AG09319 (cell line): ENCODE results near the gene DUOX2.
"Not testable (repeated sequence)": the region's sequence is repeated elsewhere in the genome, so short reads cannot be mapped to it uniquely, and the experiment has no call there.

Experiments
- DNase-seq: peaks from one replicate; pipeline ENCODE4 v3.0.0-alpha.2; 2010; ENCODE audit warnings: low read depth; ENCODE audit errors: extremely low read depth
- TF ChIP-seq, protein P1 (sequence below): IDR thresholded peaks from 2 replicates; pipeline ENCODE4 v1.5.1; 2011; ENCODE audit warnings: low read depth, mild to moderate bottlenecking, inconsistent platforms, low read length, moderate library complexity

The DUOX2 gene

DNA sequence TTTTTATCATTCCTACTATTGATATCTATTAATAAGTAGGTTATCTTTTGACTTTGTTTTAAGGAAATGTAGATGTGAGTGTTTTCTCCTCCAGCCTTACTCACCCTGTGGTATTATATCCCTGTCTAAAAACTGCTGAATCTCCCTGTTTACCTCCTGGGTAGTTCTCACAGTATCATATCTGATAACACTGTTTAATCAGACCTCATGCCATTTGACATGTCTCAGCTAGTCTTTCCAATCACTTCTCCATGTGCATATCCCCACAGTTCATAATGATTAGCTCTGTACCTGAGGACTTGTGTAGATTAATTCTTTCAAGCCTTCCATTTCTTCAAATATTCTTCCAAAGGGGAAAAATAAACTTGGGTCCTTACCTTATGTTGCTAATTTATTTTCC is 30.7 kb downstream of the DUOX2 start:
- no peak for DNase-seq
- TF ChIP-seq, protein P1, sequence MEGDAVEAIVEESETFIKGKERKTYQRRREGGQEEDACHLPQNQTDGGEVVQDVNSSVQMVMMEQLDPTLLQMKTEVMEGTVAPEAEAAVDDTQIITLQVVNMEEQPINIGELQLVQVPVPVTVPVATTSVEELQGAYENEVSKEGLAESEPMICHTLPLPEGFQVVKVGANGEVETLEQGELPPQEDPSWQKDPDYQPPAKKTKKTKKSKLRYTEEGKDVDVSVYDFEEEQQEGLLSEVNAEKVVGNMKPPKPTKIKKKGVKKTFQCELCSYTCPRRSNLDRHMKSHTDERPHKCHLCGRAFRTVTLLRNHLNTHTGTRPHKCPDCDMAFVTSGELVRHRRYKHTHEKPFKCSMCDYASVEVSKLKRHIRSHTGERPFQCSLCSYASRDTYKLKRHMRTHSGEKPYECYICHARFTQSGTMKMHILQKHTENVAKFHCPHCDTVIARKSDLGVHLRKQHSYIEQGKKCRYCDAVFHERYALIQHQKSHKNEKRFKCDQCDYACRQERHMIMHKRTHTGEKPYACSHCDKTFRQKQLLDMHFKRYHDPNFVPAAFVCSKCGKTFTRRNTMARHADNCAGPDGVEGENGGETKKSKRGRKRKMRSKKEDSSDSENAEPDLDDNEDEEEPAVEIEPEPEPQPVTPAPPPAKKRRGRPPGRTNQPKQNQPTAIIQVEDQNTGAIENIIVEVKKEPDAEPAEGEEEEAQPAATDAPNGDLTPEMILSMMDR: no peak

- not testable (repeated sequence) for DNase-seq
These were observed 31.6 kb downstream of the DUOX2 start for GRCh38 chr15:45082412-45082811.

DNA sequence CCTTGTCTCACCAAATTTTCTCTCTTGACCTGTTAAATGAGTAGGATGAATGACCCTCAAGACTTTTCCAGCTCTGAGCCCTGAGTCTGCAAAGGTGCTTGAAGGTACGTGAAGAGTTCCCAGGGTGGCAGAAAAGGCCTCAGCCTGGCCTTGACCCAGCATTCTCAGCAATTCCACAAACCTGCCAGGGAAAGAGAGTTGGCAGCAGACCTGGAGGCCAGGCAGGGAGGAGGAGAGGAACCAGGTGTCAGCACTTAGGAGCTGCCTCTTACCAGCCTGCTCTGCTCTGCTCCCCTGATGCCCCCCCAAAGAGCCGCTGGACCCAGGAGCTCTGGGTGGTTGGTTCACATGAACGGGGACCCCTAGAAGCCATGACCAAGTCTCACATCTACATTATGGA is 33.4 kb downstream of the DUOX2 start:
- not testable (repeated sequence) for DNase-seq

- not testable (repeated sequence) for DNase-seq
These were observed 34.2 kb downstream of the DUOX2 start for GRCh38 chr15:45079628-45080246.

DNA sequence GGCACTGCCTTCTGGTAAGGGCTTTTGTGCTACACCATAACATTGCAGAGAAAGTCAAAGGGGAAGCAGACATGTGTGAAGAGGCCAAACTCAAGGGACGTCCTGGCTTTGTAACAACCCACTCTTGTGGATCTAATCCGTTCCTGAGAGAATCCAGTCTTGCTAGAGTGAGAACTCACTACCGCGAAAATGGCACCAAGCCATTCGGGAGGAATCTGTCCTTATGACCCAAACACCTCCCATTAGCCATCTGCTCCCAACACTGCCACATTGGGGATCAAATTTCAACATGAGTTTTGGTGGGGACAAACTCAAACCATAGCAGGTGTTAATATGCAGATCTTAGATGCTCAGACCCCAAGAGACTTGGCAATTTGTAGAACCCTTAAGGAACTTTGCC is 34.8 kb downstream of the DUOX2 start:
- not testable (repeated sequence) for DNase-seq

GRCh38 chr15:45077391-45077790 is 36.6 kb downstream of the DUOX2 start:
- DNase-seq: not testable (repeated sequence)

GRCh38 chr15:45075440-45076320 is 38.3 kb downstream of the DUOX2 start:
- not testable (repeated sequence) for DNase-seq

DNA sequence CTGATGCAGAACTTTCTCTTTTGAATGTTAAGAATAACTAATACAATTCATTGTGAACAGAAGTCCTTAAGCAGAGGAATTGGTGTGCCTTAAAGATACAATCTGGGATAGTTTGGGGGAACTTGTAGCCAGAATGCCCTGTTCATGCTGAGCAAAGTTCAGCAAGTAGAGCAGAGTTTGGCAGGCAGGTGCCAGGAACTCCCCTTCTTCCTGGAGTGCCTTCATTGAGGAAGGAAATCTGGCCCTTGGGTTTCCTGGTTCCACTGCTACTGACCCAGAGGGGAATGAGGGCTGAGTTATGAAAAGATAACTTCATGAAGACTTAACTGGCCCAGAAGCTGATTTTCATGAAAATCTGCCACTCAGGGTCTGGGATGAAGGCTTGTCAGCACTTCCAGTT is 40.4 kb downstream of the DUOX2 start:
- DNase-seq: not testable (repeated sequence)

GRCh38 chr15:45069942-45070360 is 44.0 kb downstream of the DUOX2 start:
- DNase-seq: not testable (repeated sequence)

GRCh38 chr15:45064386-45064785 is 49.6 kb downstream of the DUOX2 start:
- DNase-seq: no peak
- TF ChIP-seq, protein P1: no peak

- not testable (repeated sequence) for DNase-seq
These were observed 51.7 kb downstream of the DUOX2 start for GRCh38 chr15:45062301-45062700.

DNA sequence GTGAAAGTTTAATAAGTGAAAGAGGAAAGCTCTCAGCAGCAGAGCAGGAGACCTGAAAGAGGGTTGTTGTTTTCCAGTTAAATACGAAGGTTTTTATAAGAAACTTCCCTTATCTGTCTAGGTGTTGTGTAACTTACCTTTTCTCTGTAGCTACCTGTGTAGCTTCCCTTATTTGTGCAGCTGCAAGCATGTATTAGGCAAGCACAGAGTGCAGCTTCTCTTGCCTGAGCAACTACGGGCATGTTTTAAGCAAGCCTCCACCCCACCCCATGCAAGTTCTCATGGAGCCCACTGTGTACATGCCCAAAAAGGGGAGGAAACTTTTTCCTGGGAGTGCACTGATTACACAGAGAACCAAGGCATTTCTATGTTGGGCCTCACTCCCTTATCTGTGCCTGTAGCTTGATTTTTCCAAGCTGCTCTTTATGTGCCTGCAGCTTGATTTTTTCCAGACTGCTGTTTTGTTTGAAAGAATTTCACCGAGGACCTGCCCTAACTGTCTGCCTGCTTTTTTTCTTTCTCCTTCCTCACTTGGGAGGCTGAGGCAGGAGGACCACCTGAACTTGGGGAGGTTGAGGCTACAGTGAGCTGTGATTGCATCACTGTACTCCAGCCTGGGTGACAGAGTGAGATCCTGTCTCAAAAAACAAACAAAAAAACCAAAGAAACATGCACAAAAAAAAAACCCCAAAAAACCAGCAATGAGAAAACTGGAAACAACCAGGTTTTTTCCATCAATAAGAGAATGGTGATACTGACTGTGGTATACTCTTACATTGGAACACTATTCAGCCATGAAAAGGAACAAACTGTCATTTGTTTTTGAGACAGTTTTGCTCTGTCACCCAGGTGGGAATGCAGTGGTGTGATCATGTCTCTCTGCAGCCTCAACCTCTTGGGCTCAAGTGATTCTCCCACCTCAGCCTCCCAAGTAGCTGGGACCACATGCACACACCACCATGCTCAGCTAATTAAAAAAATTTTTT is 55.0 kb downstream of the DUOX2 start:
- DNase-seq: not testable (repeated sequence)

DNA sequence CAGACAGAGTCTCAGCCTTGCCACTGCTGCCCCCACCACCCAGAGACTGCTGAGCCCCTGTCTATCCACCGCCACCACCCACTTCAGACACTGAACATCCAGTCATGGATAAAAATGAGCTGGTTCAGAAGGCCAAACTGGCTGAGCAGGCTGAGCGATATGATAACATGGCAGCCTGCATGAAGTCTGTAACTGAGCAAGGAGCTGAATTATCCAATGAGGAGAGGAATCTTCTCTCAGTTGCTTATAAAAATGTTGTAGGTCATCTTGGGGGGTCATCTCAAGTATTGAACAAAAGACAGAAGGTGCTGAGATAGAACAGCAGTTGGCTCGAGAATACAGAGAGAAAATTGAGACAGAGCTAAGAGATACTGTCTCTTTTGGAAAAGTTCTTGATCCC is 61.3 kb downstream of the DUOX2 start:
- not testable (repeated sequence) for DNase-seq
